HG03432 (cell line): ENCODE measurements around the gene IQSEC3.
"Not testable (repeated sequence)": the region's sequence is repeated elsewhere in the genome, so short reads cannot be mapped to it uniquely, and the experiment has no call there.

Experiments
- ATAC-seq: cut with Tn5 transposase; IDR thresholded peaks from one replicate; pipeline ENCODE4 v1.9.1; 2021; ENCODE audit warnings: mild to moderate bottlenecking, moderate library complexity; ENCODE audit not compliant: unreplicated experiment

IQSEC3 gene

GRCh38 chr12:212715-213526 is 146.4 kb downstream of the IQSEC3 start:
- ATAC-seq, result no peak

- no peak for ATAC-seq
These were observed 147.0 kb downstream of the IQSEC3 start for GRCh38 chr12:213527-213932.

- no peak for ATAC-seq
These were observed 147.6 kb downstream of the IQSEC3 start, which contains the start of gene SLC6A12 for GRCh38 chr12:214003-214741. Gene SLC6A12 (minus strand): TSS chr12:214157. CDS start chr12:209986, 4,171 bp downstream.

- no peak for ATAC-seq
These were observed 148.5 kb downstream of the IQSEC3 start for GRCh38 chr12:215116-215515.

- ATAC-seq, result not testable (repeated sequence)
These were observed 150.5 kb downstream of the IQSEC3 start for GRCh38 chr12:217029-217428.

GRCh38 chr12:218221-218620 is 151.7 kb downstream of the IQSEC3 start:
- ATAC-seq, result no peak

- ATAC-seq, result no peak
These were observed 152.4 kb downstream of the IQSEC3 start for GRCh38 chr12:218728-219590.

GRCh38 chr12:219891-220352 is 153.4 kb downstream of the IQSEC3 start:
- ATAC-seq, result peak; percentile 78

- ATAC-seq, result no peak
These were observed 153.9 kb downstream of the IQSEC3 start for GRCh38 chr12:220491-220890.

- no peak for ATAC-seq
These were observed 154.5 kb downstream of the IQSEC3 start for GRCh38 chr12:220946-221550.

GRCh38 chr12:221736-222135 is 155.2 kb downstream of the IQSEC3 start:
- ATAC-seq, result no peak

GRCh38 chr12:223841-224240 is 157.3 kb downstream of the IQSEC3 start:
- no peak for ATAC-seq

- no peak for ATAC-seq
These were observed 157.8 kb downstream of the IQSEC3 start for GRCh38 chr12:224330-224729.

- ATAC-seq, result no peak
These were observed 158.4 kb downstream of the IQSEC3 start for GRCh38 chr12:225012-225411.

GRCh38 chr12:226401-226800 is 159.8 kb downstream of the IQSEC3 start:
- ATAC-seq, result no peak

- no peak for ATAC-seq
These were observed 160.8 kb downstream of the IQSEC3 start for GRCh38 chr12:227286-227915.
